ENCODE data around the gene SGCA. TPM values are rescaled to one million over a fixed set of nuclear protein-coding genes. Genes with fewer than 3 reads are reported as not detected.

Gene SGCA
- total and polyA plus RNA-seq, 4 donors, result 0.31 to 1.3 (median 1.2) TPM; not detected in 1

- no peaks in the 10 kb centered on the region for H3K27me3 ChIP-seq (ENCODE audit: control insufficient read depth in 4 of 4, insufficient read depth in 4 of 4, low read length in 3 of 4)
- H3K4me1 ChIP-seq (ENCODE audit: control insufficient read depth in 4 of 4, insufficient read depth in 4 of 4, low read length in 3 of 4), result peaks cover 15 to 33% (median 28%) of the 10 kb centered on the region in 4 donors
- TF ChIP-seq FOXA2 (IDR thresholded peaks at IDR 0.05) (no peak), FOXA1 (IDR thresholded peaks at IDR 0.05) (no peak), SP1 (IDR thresholded peaks at IDR 0.05) (no peak), GABPA (IDR thresholded peaks at IDR 0.05 in 1 of 2, conservative IDR thresholded peaks at IDR 0.05 in 1 of 2) (no peak), RXRA (IDR thresholded peaks at IDR 0.05) (no peak), TAF1 (conservative IDR thresholded peaks at IDR 0.05) (no peak), EGR1 (IDR thresholded peaks at IDR 0.05; ENCODE audit: low read depth in 2 of 2) (no peak), JUND (IDR thresholded peaks at IDR 0.05) (no peak), NR2F2 (IDR thresholded peaks at IDR 0.05) (no peak)
- TF ChIP-seq, protein P1, sequence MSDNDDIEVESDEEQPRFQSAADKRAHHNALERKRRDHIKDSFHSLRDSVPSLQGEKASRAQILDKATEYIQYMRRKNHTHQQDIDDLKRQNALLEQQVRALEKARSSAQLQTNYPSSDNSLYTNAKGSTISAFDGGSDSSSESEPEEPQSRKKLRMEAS (IDR thresholded peaks at IDR 0.05), result no peak
- no peak overlapping the region for H3K27ac ChIP-seq (ENCODE audit: low read depth in 1 of 2, low read length in 2 of 2)
- H3K36me3 ChIP-seq (ENCODE audit: control insufficient read depth in 4 of 4, insufficient read depth in 3 of 4, low read depth in 1 of 4, low read length in 3 of 4), result peaks cover 6 to 28% (median 25%) of the 10 kb centered on the region in 4 donors
- H3K4me3 ChIP-seq (ENCODE audit: low read depth in 1 of 3, low read length in 3 of 3), result no peak overlapping the region
- H3K9me3 ChIP-seq (ENCODE audit: control insufficient read depth in 4 of 4, low read length in 3 of 4), result no peaks in the 10 kb centered on the region
- DNase-seq (ENCODE audit: low spot score), result no peak
- 93% methylated on average over 16 of the region's 16 CpGs for WGBS
- no peak overlapping the region for H3K9ac ChIP-seq (ENCODE audit: low read depth in 1 of 2, low read length in 2 of 2)
Observed at GRCh38 chr17:50141026-50141744, 24.6 kb upstream of the SGCA start.

GRCh38 chr17:50141745-50142110 lies 24.1 kb upstream of the SGCA start:
- Histone ChIP-seq H3K36me3 (ENCODE audit: control insufficient read depth in 4 of 4, insufficient read depth in 3 of 4, low read depth in 1 of 4, low read length in 3 of 4) (peaks cover 6 to 26% (median 23%) of the 10 kb centered on the region in 4 donors), H3K9me3 (ENCODE audit: control insufficient read depth in 4 of 4, low read length in 3 of 4) (no peaks in the 10 kb centered on the region), H3K4me3 (ENCODE audit: low read depth in 1 of 3, low read length in 3 of 3) (no peak overlapping the region), H3K27me3 (ENCODE audit: control insufficient read depth in 4 of 4, insufficient read depth in 4 of 4, low read length in 3 of 4) (no peaks in the 10 kb centered on the region), H3K27ac (ENCODE audit: low read depth in 1 of 2, low read length in 2 of 2) (no peak overlapping the region), H3K9ac (ENCODE audit: low read depth in 1 of 2, low read length in 2 of 2) (no peak overlapping the region), H3K4me1 (ENCODE audit: control insufficient read depth in 4 of 4, insufficient read depth in 4 of 4, low read length in 3 of 4) (peaks cover 19 to 39% (median 34%) of the 10 kb centered on the region in 4 donors)
- TF ChIP-seq HNF4G (IDR thresholded peaks at IDR 0.05) (no peak), RAD21 (IDR thresholded peaks at IDR 0.05) (no peak), REST (IDR thresholded peaks at IDR 0.05) (no peak), JUND (IDR thresholded peaks at IDR 0.05) (no peak), SP1 (IDR thresholded peaks at IDR 0.05) (no peak), RXRA (IDR thresholded peaks at IDR 0.05) (no peak), HNF4A (conservative IDR thresholded peaks at IDR 0.05) (no peak), FOXA1 (IDR thresholded peaks at IDR 0.05) (no peak), FOXA2 (IDR thresholded peaks at IDR 0.05) (no peak), YY1 (IDR thresholded peaks at IDR 0.05) (no peak), EGR1 (IDR thresholded peaks at IDR 0.05; ENCODE audit: low read depth in 2 of 2) (no peak), ZBTB33 (IDR thresholded peaks at IDR 0.05) (no peak), NR2F2 (IDR thresholded peaks at IDR 0.05) (no peak)
- TF ChIP-seq, protein P1 (IDR thresholded peaks at IDR 0.05), result no peak
- TF ChIP-seq, protein P2, sequence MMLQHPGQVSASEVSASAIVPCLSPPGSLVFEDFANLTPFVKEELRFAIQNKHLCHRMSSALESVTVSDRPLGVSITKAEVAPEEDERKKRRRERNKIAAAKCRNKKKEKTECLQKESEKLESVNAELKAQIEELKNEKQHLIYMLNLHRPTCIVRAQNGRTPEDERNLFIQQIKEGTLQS (IDR thresholded peaks at IDR 0.05), result no peak
- TF ChIP-seq, protein P3, sequence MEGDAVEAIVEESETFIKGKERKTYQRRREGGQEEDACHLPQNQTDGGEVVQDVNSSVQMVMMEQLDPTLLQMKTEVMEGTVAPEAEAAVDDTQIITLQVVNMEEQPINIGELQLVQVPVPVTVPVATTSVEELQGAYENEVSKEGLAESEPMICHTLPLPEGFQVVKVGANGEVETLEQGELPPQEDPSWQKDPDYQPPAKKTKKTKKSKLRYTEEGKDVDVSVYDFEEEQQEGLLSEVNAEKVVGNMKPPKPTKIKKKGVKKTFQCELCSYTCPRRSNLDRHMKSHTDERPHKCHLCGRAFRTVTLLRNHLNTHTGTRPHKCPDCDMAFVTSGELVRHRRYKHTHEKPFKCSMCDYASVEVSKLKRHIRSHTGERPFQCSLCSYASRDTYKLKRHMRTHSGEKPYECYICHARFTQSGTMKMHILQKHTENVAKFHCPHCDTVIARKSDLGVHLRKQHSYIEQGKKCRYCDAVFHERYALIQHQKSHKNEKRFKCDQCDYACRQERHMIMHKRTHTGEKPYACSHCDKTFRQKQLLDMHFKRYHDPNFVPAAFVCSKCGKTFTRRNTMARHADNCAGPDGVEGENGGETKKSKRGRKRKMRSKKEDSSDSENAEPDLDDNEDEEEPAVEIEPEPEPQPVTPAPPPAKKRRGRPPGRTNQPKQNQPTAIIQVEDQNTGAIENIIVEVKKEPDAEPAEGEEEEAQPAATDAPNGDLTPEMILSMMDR (IDR thresholded peaks at IDR 0.05; ENCODE audit: low read depth, low read length, missing input control), result no peak
- 78% methylated on average over 8 of the region's 8 CpGs for WGBS
- DNase-seq (ENCODE audit: low spot score), result no peak

Measured in liver (tissue), 9 donors.